Measurements from ENCODE around the gene RNF168.
"Not testable (repeated sequence)": the region's sequence is repeated elsewhere in the genome, so short reads cannot be mapped to it uniquely, and the experiment has no call there.

Gene RNF168

GRCh38 chr3:196463804-196464203 lies 39.8 kb downstream of the RNF168 start:
- no peak for DNase-seq

DNA sequence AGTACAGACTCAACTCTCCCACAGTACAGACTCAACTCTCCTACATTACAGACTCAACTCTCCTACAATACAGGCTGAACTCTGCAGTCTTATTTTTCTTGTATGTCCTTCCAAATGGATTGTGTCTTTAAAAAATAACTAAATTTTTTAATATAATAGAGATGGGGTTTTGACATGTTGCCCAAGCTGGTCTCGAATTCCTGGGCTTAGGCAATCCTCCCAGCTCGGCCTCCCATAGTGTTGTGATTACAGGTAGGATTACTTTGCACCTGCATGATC lies 40.2 kb downstream of the RNF168 start:
- DNase-seq: no peak

DNA sequence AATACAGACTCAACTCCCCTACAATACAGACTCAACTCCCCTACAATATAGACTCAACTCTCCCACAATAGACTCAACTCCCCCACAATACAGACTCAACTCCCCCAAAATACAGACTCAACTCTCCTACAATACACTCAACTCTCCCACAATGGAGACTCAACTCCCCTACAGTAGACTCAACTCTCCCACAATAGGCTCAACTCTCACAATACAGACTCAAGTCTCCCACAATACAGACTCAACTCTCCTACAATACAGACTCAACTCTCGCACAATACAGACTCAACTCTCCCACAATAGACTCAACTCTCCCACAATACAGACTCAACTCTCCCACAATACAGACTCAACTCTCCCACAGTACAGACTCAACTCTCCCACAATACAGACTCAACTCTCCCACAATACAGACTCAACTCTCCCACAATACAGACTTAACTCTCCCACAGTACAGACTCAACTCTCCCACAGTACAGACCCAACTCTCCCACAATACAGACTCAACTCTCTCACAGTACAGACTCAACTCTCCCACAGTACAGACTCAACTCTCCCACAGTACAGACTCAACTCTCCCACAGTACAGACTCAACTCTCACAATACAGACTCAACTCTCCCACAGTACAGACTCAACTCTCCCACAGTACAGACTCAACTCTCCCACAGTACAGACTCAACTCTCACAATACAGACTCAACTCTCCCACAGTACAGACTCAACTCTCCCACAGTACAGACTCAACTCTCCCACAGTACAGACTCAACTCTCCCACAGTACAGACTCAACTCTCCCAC lies 40.7 kb downstream of the RNF168 start:
- not testable (repeated sequence) for DNase-seq

DNA sequence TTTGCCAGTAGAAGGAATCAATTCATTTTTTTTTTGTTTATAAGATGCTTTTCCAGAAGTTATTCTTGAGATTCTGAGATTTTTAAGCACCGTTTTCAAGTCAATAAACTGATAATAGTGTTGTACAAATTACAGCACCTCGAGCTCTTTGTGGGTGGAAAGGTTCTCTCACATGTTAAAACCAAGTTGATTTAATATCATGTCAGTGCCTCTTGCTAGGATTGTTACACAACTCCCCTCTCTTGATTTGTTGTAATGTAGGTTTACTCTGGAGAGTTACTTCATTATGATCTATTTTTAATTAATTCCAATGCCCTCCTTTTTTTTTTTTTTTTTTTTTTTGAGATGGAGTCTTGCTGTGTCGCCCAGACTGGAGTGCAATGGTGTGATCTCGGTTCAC lies 45.5 kb downstream of the RNF168 start:
- DNase-seq: no peak

DNA sequence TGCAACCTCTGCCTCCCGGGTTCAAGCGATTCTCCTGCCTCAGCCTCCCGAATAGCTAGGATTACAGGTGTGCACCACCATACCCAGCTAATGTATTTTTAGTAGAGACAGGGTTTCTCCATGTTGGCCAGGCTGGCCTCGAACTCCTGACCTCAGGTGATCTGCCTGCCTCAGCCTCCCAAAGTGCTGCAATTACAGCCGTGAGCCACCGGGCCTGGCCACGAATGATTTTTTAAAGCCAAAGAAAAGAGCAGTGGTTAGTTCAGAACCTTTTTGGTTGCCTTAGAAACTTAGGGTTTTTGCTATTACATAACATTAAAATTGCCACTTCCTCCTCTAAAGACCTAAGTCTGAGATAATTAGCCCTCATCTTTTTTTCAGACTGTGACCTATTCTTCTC lies 46.1 kb downstream of the RNF168 start:
- peak; percentile 77 for DNase-seq

DNA sequence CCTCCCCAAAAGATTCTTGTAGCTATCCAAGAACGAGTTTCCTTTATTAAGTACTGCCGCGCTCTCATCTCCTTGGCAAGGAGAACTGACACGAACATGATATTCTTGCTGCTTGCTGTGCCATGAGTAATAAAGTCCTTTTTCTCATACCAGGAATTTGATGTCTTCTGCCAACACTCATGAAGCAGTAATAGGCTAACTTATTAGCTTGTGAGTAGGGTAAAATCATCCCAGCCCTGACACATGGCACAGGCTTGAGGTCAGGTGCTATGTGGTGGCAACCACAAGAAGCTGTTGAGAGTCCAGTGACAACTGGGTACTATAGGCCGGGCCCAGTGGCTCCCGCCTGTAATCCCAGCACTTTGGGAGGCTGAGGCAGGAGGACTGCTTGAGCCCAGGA lies 48.6 kb downstream of the RNF168 start:
- no peak for DNase-seq

GRCh38 chr3:196445391-196445790 lies 58.2 kb downstream of the RNF168 start:
- not testable (repeated sequence) for DNase-seq

- DNase-seq: no peak
These were observed 59.1 kb downstream of the RNF168 start for GRCh38 chr3:196444500-196444894.

GRCh38 chr3:196440696-196441095 lies 62.9 kb downstream of the RNF168 start:
- no peak for DNase-seq

GRCh38 chr3:196440041-196440537 lies 63.5 kb downstream of the RNF168 start:
- DNase-seq: no peak

DNA sequence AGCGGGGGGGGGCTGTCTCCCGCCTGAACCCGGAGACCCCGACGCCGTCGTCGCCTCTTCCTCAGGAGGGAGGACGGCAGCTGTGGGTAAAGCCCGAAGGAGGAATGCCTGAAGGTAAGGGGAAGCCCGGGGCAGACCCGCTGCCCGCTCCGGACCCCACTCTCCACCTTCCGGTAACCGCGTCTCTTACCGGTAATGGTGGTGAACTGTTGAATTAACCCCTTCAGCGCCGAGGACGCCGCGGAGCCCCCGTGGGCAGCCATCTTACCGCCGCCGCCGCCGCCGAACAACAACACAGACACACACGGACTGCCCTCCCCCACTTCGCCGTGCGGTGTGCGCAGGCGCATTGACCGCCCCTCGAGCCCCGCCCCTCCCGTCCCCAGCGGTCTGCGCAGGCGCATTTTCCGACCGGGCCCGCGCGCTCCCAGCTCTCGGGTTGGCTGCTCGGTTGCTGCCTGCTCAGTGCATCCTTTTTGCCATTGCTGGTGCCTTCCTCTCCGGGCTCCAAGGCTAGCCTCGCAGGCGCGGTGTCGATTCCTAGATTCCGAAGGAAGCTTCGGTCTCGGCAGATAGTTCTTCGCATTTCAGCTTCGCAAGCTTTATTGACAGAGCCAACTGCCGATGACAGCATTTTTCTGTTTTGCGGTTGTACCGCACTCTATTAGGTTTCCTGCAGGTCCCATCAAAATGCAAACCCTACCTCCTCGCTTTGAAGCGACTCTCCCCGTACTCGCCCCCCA lies 71.3 kb downstream of the RNF168 start, which contains the start of gene UBXN7:
Gene UBXN7 (minus strand): TSS at position 291 of the 743 bp plus-strand sequence. CDS start 28 bp downstream, at position 263.
- peak; percentile 75 for DNase-seq

GRCh38 chr3:196431181-196432136 lies 72.1 kb downstream of the RNF168 start:
- DNase-seq: peak; percentile 44

GRCh38 chr3:196428041-196428440 lies 75.5 kb downstream of the RNF168 start:
- DNase-seq: no peak

- not testable (repeated sequence) for DNase-seq
These were observed 79.1 kb downstream of the RNF168 start for GRCh38 chr3:196424421-196424820.

- no peak for DNase-seq
These were observed 80.4 kb downstream of the RNF168 start for GRCh38 chr3:196423044-196423781.

GRCh38 chr3:196421668-196422067 lies 81.9 kb downstream of the RNF168 start:
- DNase-seq: not testable (repeated sequence)

GRCh38 chr3:196419386-196419785 lies 84.2 kb downstream of the RNF168 start:
- no peak for DNase-seq

Data from GF-D8 (cell line).